ENCODE data around the gene BCL3.
"Not testable (repeated sequence)": the region's sequence is repeated elsewhere in the genome, so short reads cannot be mapped to it uniquely, and the experiment has no call there.

BCL3 gene

GRCh38 chr19:44765033-44765948 lies 16.8 kb downstream of the BCL3 start:
- DNase-seq = peak in 1 of 2 donors; percentile 68

- no peak for DNase-seq
These were observed 17.4 kb downstream of the BCL3 start for GRCh38 chr19:44765949-44766335.

GRCh38 chr19:44767295-44768180 lies 19.0 kb downstream of the BCL3 start:
- peak in 1 of 2 donors; percentile 42 for DNase-seq

- DNase-seq = peak; percentile 98 to 99
These were observed 22.2 kb downstream of the BCL3 start for GRCh38 chr19:44770550-44771257.

- DNase-seq = not testable (repeated sequence)
These were observed 23.6 kb downstream of the BCL3 start for GRCh38 chr19:44772144-44772543.

GRCh38 chr19:44772959-44773358 lies 24.5 kb downstream of the BCL3 start:
- DNase-seq = no peak

- DNase-seq = no peak
These were observed 27.2 kb downstream of the BCL3 start for GRCh38 chr19:44775676-44776240.

- no peak for DNase-seq
These were observed 28.0 kb downstream of the BCL3 start for GRCh38 chr19:44776402-44777096.

GRCh38 chr19:44777715-44778347 lies 29.3 kb downstream of the BCL3 start, which contains the start of gene CBLC:
CBLC (plus strand) TSS chr19:44777890; CDS start chr19:44777932, 42 bp downstream.
- DNase-seq = no peak

- no peak for DNase-seq
These were observed 30.6 kb downstream of the BCL3 start for GRCh38 chr19:44779150-44779549.

- DNase-seq = not testable (repeated sequence)
These were observed 33.2 kb downstream of the BCL3 start for GRCh38 chr19:44781694-44782093.

GRCh38 chr19:44782729-44783128 lies 34.2 kb downstream of the BCL3 start:
- no peak for DNase-seq

GRCh38 chr19:44783545-44783944 lies 35.0 kb downstream of the BCL3 start:
- no peak for DNase-seq

- DNase-seq = no peak
These were observed 36.8 kb downstream of the BCL3 start for GRCh38 chr19:44785271-44785670.

- no peak for DNase-seq
These were observed 37.5 kb downstream of the BCL3 start for GRCh38 chr19:44785993-44786392.

GRCh38 chr19:44788971-44789370 lies 40.5 kb downstream of the BCL3 start:
- no peak for DNase-seq

- DNase-seq = no peak
These were observed 41.5 kb downstream of the BCL3 start for GRCh38 chr19:44789943-44790483.

- DNase-seq = no peak
These were observed 43.8 kb downstream of the BCL3 start for GRCh38 chr19:44792281-44792680.

GRCh38 chr19:44794610-44795009 lies 46.1 kb downstream of the BCL3 start:
- no peak for DNase-seq

- DNase-seq = no peak
These were observed 47.0 kb downstream of the BCL3 start for GRCh38 chr19:44795398-44795987.

- peak in 1 of 2 donors; percentile 7 for DNase-seq
These were observed 48.2 kb downstream of the BCL3 start for GRCh38 chr19:44796701-44797115.

Data from CD4-positive, alpha-beta T cell treated with Interferon alpha-2 for 1 hour (primary cell).